Tibial nerve (tissue), 4 donors: ENCODE results near the gene STAT1. TPM values are rescaled to one million over a fixed set of nuclear protein-coding genes. Genes with fewer than 3 reads are reported as not detected.

Experiments
- DNase-seq, 2 donors: peaks; one replicate each; pipeline ENCODE4 v3.0.0-alpha.2; 2019; ENCODE audit warnings: low spot score in 2 of 2
- H3K27ac ChIP-seq, 4 donors: fragments of 200-600 bp; sonication (generic) in 3 of 4; one replicate each; pipeline ENCODE4 v1.5.1; 2017 to 2019; ENCODE audit warnings: mild to moderate bottlenecking in 1 of 4
- H3K27me3 ChIP-seq, 2 donors: fragments of 200-600 bp; sonication (generic) in 1 of 2; one replicate each; pipeline versions ENCODE4 v1.5.1 to v1.6.0; 2017 to 2019
- H3K36me3 ChIP-seq, 3 donors: fragments of 200-600 bp; sonication (generic); one replicate each; pipeline ENCODE4 v1.5.1; 2018 to 2019
- H3K4me1 ChIP-seq, 4 donors: fragments of 200-600 bp; sonication (generic) in 3 of 4; one replicate each; pipeline ENCODE4 v1.5.1; 2017 to 2019
- H3K4me3 ChIP-seq, 4 donors: fragments of 200-600 bp; sonication (generic) in 3 of 4; one replicate each; pipeline ENCODE4 v1.5.1; 2017 to 2019; ENCODE audit warnings: mild to moderate bottlenecking in 1 of 4, moderate library complexity in 1 of 4
- H3K9me3 ChIP-seq, 4 donors: fragments of 200-600 bp; sonication (generic) in 3 of 4; one replicate each; pipeline ENCODE4 v1.5.1; 2017 to 2019
- CTCF ChIP-seq, 5 experiments: fragments of 200-600 bp in 3 of 5; fragments of 450-650 bp in 2 of 5; sonication (generic) in 3 of 5; IDR thresholded peaks; one replicate each; pipeline ENCODE4 v1.5.1; 2016 to 2019; ENCODE audit warnings: antibody characterized with exemption in 5 of 5, mild to moderate bottlenecking in 3 of 5, moderate library complexity in 2 of 5
- EP300 ChIP-seq, 2 donors: sonication (generic); formaldehyde crosslinking; IDR thresholded peaks; one replicate each; pipeline ENCODE4 v1.6.1; 2017; ENCODE audit warnings: antibody characterized with exemption in 2 of 2, mild to moderate bottlenecking in 1 of 2
- POLR2A ChIP-seq, 2 donors: fragments of 450-650 bp; IDR thresholded peaks; one replicate each; pipeline ENCODE4 v1.6.1; 2017; ENCODE audit warnings: antibody characterized with exemption in 2 of 2, mild to moderate bottlenecking in 2 of 2, moderate library complexity in 2 of 2
- WGBS, 2 donors: methylation state at CpG; one replicate each; pipeline ENCODE4 v1.1.5; 2018; 5-methylcytosine and 5-hydroxymethylcytosine counted together
- total RNA-seq, 4 donors: library from RNA; depleted of rRNA; stranded (reverse); fragments of >200 nt; gene quantifications; one replicate each; pipeline ENCODE4 v1.1.0, GENCODE V29; 2016

Gene STAT1
- total RNA-seq, 4 donors from 2014 or later: 40.2 to 73.9 (median 65.6) TPM

- 73 to 78% methylated on average over 2 of the region's 2 CpGs for WGBS, 2 donors
- no peak for TF ChIP-seq CTCF (IDR thresholded peaks at IDR 0.05)
- TF ChIP-seq POLR2A (IDR thresholded peaks at IDR 0.05): no peak
- no peak for TF ChIP-seq EP300 (IDR thresholded peaks at IDR 0.05)
- H3K4me3 ChIP-seq: no peak overlapping the region
- DNase-seq: no peak
- no peak overlapping the region for H3K27ac ChIP-seq
- no peaks in the 10 kb centered on the region for H3K27me3 ChIP-seq
- no peaks in the 10 kb centered on the region for H3K9me3 ChIP-seq
- H3K4me1 ChIP-seq: no peaks in the 10 kb centered on the region
- H3K36me3 ChIP-seq: no peaks in the 10 kb centered on the region
These were observed 22.4 kb upstream of the STAT1 start for GRCh38 chr2:191036363-191036762.

DNA sequence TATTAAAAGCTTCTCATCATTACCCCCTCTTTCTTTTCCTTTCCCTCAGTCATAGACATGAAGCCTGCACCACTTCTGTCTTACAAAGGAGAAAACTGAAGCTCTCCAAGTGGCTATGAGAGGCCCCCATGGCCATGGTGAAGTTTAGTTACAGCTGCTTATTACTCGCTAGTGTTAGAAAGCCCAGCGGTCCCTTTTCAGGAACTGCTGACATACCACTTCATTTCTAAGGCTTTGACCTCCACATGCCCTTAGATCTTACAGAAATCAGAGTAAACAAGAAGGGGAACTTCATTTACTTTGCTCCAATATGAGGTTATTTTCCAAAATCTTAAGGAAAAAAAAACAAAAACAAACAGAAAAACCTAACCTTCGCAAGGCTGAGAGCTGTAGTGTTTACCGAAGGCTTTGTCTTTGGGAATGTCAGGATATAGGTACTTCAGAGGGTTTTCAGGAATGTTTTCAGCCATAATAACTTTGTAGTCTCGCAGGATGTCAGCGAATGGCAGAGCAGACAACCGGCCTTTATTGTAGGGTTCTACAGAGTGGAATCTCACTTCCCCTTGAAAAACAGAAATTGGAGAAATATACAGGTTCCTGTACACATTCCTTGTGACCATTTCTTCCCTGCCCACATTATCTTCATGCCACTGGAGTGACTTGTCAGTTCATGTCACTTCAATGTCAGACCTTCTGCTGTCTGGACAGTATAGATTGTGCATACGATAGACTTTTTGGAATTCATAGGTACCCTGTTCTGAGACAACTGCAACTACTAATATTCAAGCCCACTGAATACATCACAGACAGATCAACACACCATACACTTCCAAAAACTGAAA lies 18.8 kb upstream of the STAT1 start:
- Histone ChIP-seq H3K4me1 (peaks cover 0 to 7% (median 0%) of the 10 kb centered on the region in 4 donors), H3K27ac (no peak overlapping the region), H3K36me3 (no peaks in the 10 kb centered on the region), H3K27me3 (no peaks in the 10 kb centered on the region), H3K4me3 (no peak overlapping the region), H3K9me3 (no peaks in the 10 kb centered on the region)
- DNase-seq: no peak
- 61 to 67% methylated on average over 8 of the region's 8 CpGs for WGBS, 2 donors
- TF ChIP-seq POLR2A (IDR thresholded peaks at IDR 0.05) (no peak), EP300 (IDR thresholded peaks at IDR 0.05) (no peak), CTCF (IDR thresholded peaks at IDR 0.05) (no peak)

GRCh38 chr2:191031256-191031655 lies 17.3 kb upstream of the STAT1 start:
- H3K27ac ChIP-seq: no peak overlapping the region
- TF ChIP-seq POLR2A (IDR thresholded peaks at IDR 0.05): no peak
- no peak for TF ChIP-seq EP300 (IDR thresholded peaks at IDR 0.05)
- TF ChIP-seq CTCF (IDR thresholded peaks at IDR 0.05): no peak
- WGBS, 2 donors: 82 to 86% methylated on average over 2 of the region's 2 CpGs
- peaks cover 0 to 7% (median 0%) of the 10 kb centered on the region in 4 donors for H3K4me1 ChIP-seq
- H3K36me3 ChIP-seq: no peaks in the 10 kb centered on the region
- H3K4me3 ChIP-seq: no peak overlapping the region
- DNase-seq: no peak
- no peaks in the 10 kb centered on the region for H3K27me3 ChIP-seq
- H3K9me3 ChIP-seq: no peaks in the 10 kb centered on the region

GRCh38 chr2:191030521-191031154 lies 16.7 kb upstream of the STAT1 start:
- Histone ChIP-seq H3K27me3 (no peaks in the 10 kb centered on the region), H3K36me3 (no peaks in the 10 kb centered on the region), H3K9me3 (no peaks in the 10 kb centered on the region), H3K4me1 (peaks cover 0 to 7% (median 0%) of the 10 kb centered on the region in 4 donors), H3K27ac (no peak overlapping the region), H3K4me3 (no peak overlapping the region)
- DNase-seq: peak in 1 of 2 donors; percentile 47
- WGBS, 2 donors: 43 to 44% methylated on average over 8 of the region's 8 CpGs
- TF ChIP-seq CTCF (IDR thresholded peaks at IDR 0.05): peak; percentile 40 to 63 (median 53)
- TF ChIP-seq EP300 (IDR thresholded peaks at IDR 0.05): no peak
- no peak for TF ChIP-seq POLR2A (IDR thresholded peaks at IDR 0.05)
